Osteocyte (in vitro differentiated cells): Measurements from ENCODE around the gene PHF21A. TPM values are rescaled to one million over a fixed set of nuclear protein-coding genes. Genes with fewer than 3 reads are reported as not detected.

Experiments used
- DNase-seq: peaks from one replicate; pipeline ENCODE4 v3.0.0; 2021; ENCODE audit warnings: mixed read lengths; ENCODE audit not compliant: unreplicated experiment; ENCODE audit errors: extremely low spot score
- H3K27ac Mint-ChIP-seq: one replicate; pipeline ENCODE4 v1.8.0; 2021; ENCODE audit warnings: mild to moderate bottlenecking, mixed read lengths; ENCODE audit not compliant: unreplicated experiment
- H3K27me3 Mint-ChIP-seq: one replicate; pipeline ENCODE4 v1.8.0; 2021; ENCODE audit warnings: mixed read lengths; ENCODE audit not compliant: unreplicated experiment
- H3K36me3 Mint-ChIP-seq: one replicate; pipeline ENCODE4 v1.8.0; 2021; ENCODE audit warnings: mixed read lengths; ENCODE audit not compliant: unreplicated experiment
- H3K4me1 Mint-ChIP-seq: one replicate; pipeline ENCODE4 v1.8.0; 2021; ENCODE audit warnings: mixed read lengths; ENCODE audit not compliant: unreplicated experiment
- H3K4me3 Mint-ChIP-seq: one replicate; pipeline ENCODE4 v1.8.0; 2021; ENCODE audit warnings: mild to moderate bottlenecking, moderate library complexity, mixed read lengths; ENCODE audit not compliant: unreplicated experiment
- H3K9me3 Mint-ChIP-seq: one replicate; pipeline ENCODE4 v1.8.0; 2021; ENCODE audit warnings: mixed read lengths; ENCODE audit not compliant: unreplicated experiment
- CTCF ChIP-seq: fragments of 200-600 bp; sonication (generic); IDR thresholded peaks from 2 replicates; pipeline ENCODE4 v1.5.0; 2021; ENCODE audit warnings: antibody characterized with exemption, mild to moderate bottlenecking, moderate library complexity
- total RNA-seq: library from RNA; stranded (reverse); gene quantifications from 2 replicates; pipeline ENCODE4 v1.2.1, GENCODE V29; 2021

The PHF21A gene
- total RNA-seq, 1 donor from 2014 or later = 40.8 TPM

DNA sequence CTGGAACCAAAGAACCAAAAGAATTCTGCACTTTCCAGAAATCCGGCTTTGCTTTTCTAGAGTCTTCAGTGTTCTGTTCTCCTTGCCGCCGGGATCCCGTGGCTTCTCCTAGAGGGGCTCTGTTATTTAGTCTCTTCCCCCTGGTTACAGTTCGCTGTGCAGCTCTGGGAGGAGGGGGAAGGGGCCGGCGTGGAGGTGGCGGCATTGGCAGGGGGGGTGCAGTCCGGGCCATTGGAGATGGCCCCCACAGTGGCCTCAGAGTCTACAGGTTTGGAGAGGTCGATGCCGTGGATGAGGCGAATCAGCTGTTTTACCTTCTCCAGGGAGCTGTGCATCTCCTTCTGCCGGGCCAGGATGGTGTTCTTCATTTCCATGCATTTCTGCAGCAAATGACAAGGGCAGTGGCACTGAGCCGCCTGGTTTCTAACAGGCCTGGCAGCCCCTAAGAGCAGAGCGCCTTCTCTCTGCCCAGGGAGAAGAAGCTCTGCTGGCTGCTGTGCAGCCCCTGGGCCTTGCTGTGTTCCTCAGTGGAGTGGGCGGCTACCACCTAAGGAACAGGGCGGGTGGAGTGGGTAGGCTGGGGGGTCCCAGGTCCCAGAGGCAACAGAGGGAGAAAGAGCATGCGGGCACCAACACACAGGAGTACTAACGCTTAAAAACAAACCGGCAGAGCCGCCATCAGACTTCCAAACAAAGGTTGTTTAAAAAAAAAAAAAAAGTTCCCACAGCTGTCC is 187.2 kb downstream of the PHF21A start:
- Mint-ChIP-seq H3K27ac (no peak overlapping the region), H3K27me3 (no peaks in the 10 kb centered on the region), H3K4me3 (no peak overlapping the region), H3K4me1 (peaks cover 8% of the 10 kb centered on the region), H3K36me3 (peaks cover 35% of the 10 kb centered on the region), H3K9me3 (no peaks in the 10 kb centered on the region)
- no peak for TF ChIP-seq CTCF
- DNase-seq = peak; percentile 76

GRCh38 chr11:45933131-45933831 is 188.0 kb downstream of the PHF21A start:
- no peak overlapping the region for H3K4me3 Mint-ChIP-seq
- H3K36me3 Mint-ChIP-seq = peaks cover 32% of the 10 kb centered on the region
- H3K9me3 Mint-ChIP-seq = no peaks in the 10 kb centered on the region
- DNase-seq = peak; percentile 80
- peaks cover 8% of the 10 kb centered on the region for H3K4me1 Mint-ChIP-seq
- no peak overlapping the region for H3K27ac Mint-ChIP-seq
- TF ChIP-seq CTCF = no peak
- no peaks in the 10 kb centered on the region for H3K27me3 Mint-ChIP-seq

- Mint-ChIP-seq H3K27ac (no peak overlapping the region), H3K4me1 (peaks cover 8% of the 10 kb centered on the region), H3K9me3 (no peaks in the 10 kb centered on the region), H3K36me3 (peaks cover 25% of the 10 kb centered on the region), H3K4me3 (no peak overlapping the region), H3K27me3 (no peaks in the 10 kb centered on the region)
- peak; percentile 65 for DNase-seq
- TF ChIP-seq CTCF = no peak
Measured at GRCh38 chr11:45932217-45932616, 189.0 kb downstream of the PHF21A start.

GRCh38 chr11:45931739-45932138 is 189.5 kb downstream of the PHF21A start:
- peaks cover 8% of the 10 kb centered on the region for H3K4me1 Mint-ChIP-seq
- H3K36me3 Mint-ChIP-seq = peaks cover 21% of the 10 kb centered on the region
- no peak for TF ChIP-seq CTCF
- peak; percentile 81 for DNase-seq
- H3K9me3 Mint-ChIP-seq = no peaks in the 10 kb centered on the region
- H3K27me3 Mint-ChIP-seq = no peaks in the 10 kb centered on the region
- H3K27ac Mint-ChIP-seq = no peak overlapping the region
- no peak overlapping the region for H3K4me3 Mint-ChIP-seq

DNA sequence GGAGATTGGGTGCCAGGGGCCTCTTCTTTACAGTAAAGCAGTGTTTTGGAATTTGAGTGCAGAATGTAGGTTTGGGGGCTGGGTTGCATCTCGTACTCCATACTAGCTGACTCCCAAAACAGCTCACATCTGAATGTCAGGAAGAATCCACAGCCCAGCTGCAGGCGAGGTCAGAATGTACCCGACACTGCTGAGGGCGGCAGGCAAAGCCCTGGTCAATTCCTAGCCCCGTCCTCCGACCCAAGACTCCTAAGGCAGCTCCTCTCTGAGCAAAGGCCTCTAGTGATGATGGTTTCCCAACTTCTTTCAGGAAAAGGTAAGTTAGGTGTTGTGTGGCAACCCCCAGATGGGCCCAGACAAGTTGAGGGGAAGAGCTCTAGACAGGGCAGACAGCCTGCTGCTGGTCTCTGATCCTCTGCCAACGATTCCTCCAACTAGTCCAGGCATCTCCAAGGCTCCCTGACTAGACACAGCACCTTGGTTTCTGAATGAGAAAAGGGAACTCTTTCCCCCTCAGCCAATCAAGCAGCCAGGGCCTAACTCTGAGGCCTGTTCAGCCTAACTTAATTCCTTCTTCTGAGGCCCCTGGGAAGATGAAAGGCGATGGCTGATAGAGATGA is 190.2 kb downstream of the PHF21A start:
- Mint-ChIP-seq H3K9me3 (no peaks in the 10 kb centered on the region), H3K4me1 (peaks cover 8% of the 10 kb centered on the region), H3K27ac (no peak overlapping the region), H3K4me3 (no peak overlapping the region), H3K36me3 (peaks cover 19% of the 10 kb centered on the region), H3K27me3 (no peaks in the 10 kb centered on the region)
- no peak for TF ChIP-seq CTCF
- DNase-seq = no peak
